TTC549 (cell line): ENCODE results near the gene FGF12.

Source experiments
- FAIRE-seq: peaks from 2 replicates; lab custom pipeline; 2012; peaks lifted over from hg19 to GRCh38; lab: Jason Lieb, UNC

Gene FGF12

DNA sequence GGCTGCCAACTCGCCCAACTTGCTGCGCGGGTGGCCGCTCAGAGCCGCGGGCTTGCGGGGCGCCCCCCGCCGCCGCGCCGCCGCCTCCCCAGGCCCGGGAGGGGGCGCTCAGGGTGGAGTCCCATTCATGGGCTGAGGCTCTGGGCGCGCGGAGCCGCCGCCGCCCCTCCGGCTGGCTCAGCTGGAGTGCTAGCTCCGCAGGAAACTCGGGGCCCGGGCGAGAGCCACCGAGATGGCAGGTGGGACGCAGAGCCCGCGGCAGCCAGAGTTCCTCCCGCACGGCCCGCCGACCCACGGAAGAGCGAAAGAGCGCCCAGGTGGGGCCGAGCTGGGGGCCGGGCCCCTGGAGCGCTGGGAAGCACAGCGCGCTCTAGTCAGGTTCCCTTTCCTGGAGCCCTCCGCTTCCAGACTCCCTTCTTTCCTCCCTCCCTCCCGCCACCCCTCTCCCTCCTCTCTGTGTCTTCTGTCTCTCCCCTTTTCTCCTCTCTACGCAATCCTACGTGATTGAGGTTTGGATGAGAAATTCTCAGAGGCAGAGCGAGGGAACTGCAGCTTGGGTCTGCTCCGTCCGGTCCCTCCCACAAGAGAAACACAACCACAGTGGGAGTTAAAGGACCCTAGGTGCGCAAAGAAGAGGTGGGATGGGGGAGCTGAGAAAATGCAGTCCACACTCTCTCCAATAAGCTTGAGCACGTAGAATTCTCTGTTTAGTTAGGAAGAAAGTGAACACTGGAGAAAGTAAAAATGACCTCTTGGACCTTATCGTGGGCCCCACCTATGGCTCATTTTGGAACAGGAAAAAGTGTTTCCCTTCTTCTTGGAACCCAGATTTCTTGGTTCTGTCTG lies 317.3 kb downstream of the FGF12 start:
- FAIRE-seq, result no peak

DNA sequence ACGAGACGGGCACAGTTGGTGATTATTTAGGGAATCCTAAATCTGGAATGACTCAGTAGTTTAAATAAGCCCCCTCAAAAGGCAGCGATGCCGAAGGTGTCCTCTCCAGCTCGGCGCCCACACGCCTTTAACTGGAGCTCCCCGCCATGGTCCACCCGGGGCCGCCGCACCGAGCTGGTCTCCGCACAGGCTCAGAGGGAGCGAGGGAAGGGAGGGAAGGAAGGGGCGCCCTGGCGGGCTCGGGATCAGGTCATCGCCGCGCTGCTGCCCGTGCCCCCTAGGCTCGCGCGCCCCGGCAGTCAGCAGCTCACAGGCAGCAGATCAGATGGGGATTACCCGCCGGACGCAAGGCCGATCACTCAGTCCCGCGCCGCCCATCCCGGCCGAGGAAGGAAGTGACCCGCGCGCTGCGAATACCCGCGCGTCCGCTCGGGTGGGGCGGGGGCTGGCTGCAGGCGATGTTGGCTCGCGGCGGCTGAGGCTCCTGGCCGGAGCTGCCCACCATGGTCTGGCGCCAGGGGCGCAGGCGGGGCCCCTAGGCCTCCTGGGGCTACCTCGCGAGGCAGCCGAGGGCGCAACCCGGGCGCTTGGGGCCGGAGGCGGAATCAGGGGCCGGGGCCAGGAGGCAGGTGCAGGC lies 318.0 kb downstream of the FGF12 start:
- FAIRE-seq, result no peak

DNA sequence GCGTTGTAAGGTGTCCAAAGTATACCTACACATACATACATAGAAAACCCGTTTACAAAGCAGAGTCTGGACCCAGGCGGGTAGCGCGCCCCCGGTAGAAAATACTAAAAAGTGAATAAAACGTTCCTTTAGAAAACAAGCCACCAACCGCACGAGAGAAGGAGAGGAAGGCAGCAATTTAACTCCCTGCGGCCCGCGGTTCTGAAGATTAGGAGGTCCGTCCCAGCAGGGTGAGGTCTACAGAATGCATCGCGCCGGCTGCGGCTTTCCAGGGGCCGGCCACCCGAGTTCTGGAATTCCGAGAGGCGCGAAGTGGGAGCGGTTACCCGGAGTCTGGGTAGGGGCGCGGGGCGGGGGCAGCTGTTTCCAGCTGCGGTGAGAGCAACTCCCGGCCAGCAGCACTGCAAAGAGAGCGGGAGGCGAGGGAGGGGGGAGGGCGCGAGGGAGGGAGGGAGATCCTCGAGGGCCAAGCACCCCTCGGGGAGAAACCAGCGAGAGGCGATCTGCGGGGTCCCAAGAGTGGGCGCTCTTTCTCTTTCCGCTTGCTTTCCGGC lies 318.6 kb downstream of the FGF12 start:
- FAIRE-seq, result no peak

DNA sequence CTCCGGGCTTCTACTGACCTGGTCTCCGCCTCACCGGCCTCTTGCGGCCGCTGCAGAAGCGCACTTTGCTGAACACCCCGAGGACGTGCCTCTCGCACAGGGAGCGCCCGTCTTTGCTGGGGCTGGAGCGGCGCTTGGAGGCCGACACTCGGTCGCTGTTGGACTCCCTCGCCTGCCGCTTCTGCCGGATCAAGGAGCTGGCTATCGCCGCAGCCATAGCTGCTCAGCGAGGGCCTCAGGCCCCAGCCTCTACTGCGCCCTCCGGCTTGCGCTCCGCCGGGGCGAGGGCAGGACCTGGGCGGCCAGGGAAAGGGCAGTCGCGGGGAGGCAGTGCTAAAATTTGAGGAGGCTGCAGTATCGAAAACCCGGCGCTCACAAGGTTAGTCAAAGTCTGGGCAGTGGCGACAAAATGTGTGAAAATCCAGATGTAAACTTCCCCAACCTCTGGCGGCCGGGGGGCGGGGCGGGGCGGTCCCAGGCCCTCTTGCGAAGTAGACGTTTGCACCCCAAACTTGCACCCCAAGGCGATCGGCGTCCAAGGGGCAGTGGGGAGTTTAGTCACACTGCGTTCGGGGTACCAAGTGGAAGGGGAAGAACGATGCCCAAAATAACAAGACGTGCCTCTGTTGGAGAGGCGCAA lies 319.2 kb downstream of the FGF12 start:
- no peak for FAIRE-seq

DNA sequence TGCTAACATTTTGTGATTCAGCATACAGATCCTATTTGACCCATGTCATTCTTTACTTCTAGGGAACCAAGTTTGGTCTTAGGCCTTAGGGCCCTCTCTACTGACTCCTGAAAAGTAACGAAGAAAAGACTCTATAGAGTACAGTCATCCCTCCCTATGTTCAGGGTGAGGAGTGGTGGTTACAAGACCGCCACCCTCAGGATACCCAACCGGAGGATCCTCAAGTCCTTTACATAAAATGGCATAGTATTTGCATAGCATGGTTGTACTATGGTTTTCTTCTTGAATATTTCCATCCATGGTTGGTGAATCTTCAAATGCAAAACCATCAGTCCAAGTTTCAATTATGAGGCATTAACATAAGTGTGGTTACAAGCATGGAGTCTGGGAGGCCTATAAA lies 327.6 kb downstream of the FGF12 start:
- no peak for FAIRE-seq

DNA sequence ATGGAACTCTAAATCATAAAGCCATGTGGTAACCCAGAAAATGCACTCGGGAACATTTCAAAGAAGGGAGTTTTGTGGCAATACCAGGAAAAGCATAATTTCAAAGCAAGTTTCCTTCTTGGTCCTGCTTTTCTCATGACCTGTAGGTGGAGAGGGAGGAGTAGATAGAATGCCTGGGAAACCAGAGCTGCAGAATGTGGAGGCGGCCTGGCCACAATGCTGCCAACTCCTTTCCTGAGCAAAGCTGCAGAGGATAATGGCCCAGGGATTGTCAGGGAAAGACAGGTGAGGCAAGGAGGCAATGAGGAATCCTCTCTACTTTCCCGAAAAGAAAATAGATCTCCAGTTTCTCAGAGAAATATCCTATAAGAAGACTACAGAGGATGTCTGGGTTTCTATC lies 330.3 kb downstream of the FGF12 start:
- no peak for FAIRE-seq

DNA sequence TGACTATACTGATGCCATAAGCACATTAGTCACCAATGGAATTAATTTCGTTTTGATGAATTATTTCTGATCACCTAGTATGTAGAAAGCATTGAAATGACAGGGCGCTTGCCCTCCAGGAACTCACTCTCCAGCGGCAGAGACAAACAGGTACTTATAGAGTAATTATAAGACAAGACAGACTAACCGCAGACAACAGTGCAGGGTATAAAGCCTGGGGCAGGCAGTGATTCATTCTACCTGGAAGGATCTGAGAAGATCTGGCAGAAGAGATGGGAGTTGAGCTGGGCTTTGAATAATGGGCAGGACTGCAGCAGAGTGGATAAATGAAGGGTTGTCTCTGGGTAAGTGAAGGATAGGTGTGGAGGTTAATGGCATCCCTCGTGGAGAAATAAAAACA lies 331.8 kb downstream of the FGF12 start:
- no peak for FAIRE-seq

DNA sequence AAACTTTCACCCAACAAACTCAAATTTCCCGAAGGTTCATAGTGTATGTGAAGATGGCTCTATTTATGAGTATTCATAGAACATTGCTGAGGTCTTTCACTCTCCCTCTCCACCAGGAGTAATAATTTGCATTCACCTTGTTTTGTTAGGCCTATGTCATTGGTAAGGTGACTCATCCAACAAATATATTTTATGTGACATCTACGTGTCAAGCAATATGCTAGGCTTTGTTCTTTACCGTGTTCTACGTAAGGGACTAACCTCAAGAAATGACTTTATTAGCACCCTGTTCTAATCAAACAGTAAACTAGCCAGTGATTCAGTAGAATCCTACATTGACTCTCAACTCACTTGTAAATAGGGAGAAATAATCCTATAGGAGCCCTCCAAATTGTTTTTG lies 334.4 kb downstream of the FGF12 start:
- no peak for FAIRE-seq

DNA sequence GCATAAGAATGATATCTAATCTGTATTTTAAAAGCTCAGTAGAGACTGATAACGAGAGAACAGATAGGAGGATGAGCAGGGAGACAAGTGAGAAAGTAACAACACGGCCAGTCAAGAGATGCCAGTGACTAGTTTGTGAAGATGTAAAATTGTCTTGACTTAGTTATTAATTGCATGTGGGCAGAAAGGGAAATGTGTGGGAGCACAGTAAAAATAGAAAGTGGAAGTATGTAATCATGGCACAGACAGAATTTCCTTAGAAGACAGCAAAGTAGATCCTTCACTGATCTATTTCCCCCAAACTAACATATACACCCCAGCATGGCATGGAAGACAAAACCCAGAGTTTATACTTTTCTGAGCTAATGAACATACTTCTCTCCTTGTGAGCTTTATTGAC lies 344.5 kb downstream of the FGF12 start:
- no peak for FAIRE-seq

DNA sequence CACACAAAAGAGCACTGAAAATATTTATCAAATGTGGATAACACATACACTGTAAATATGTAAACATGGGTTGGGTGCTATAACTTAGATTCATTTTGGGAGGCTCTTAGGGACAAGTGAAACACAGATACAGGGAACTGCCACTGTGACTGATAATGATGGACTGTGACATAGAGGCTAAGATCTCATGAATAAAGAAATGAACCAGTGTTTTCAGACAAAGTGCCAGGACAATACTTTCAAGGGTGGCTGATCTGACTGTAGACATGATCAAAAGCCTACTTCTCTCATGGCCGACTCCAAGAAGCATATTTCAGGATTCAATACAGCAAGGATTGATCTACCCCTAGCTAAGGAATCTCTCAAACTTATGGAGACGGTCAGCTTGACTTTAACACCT lies 353.8 kb downstream of the FGF12 start:
- no peak for FAIRE-seq

DNA sequence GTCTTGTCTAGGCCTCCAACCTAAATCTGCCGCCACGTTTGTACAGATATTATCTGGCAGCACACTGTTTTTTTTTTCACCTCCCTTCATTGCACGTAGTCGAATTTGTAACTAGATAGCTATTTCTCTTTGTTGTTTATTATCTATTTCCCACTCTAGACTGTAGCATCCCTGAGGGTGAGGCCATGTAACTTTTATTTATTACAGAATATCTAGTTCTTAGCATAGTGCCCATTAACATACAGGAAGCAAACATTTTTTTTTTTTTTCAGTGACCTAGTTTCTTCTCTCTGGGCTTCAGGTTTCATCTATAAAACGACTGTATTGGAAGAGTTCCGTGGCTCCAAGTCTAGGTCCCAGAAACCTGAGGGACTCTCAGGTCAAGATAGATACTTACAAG lies 354.3 kb downstream of the FGF12 start:
- no peak for FAIRE-seq

DNA sequence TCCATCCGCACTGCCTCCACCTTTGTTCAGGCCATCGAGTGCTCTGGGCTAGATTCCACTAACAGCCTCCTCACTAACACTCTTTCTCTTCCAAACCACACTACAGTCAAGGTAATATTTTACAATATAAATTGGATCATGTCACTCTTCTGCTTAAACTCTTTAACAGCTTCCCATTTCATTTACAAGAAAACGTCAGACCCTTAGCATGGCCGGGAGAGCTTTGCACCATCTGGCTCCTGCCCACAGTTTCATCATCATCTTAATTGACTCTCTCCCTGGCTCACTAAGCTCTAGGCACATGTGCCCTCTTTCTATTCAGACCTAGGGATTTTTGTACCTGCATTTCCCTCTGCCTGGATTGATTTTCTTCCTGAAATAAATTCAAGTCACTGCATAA lies 354.7 kb downstream of the FGF12 start:
- no peak for FAIRE-seq

DNA sequence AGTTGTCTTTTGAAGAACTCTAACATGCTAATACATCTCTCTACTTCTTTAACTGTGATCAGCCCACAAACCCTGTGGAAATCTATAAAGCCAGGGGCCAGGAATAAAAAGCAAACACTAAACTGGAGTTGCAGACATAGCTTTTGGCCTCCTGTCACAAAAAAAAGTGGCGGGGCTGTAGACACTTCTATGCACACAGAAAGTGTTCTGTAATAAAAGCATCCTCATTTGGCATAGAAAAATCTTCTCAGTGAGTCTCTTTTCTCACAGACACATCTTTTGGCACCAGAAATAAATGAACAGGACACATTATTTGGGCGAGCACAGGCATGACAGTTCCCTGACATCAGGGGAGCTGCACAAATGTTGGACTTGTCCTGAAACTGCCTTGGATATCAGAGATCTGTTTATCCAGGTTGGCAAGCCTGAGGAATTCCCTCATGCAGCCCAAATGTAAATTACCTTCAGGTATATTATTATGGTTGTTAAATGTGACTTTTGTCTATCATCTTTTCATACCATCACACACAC lies 355.4 kb downstream of the FGF12 start:
- FAIRE-seq, result no peak

DNA sequence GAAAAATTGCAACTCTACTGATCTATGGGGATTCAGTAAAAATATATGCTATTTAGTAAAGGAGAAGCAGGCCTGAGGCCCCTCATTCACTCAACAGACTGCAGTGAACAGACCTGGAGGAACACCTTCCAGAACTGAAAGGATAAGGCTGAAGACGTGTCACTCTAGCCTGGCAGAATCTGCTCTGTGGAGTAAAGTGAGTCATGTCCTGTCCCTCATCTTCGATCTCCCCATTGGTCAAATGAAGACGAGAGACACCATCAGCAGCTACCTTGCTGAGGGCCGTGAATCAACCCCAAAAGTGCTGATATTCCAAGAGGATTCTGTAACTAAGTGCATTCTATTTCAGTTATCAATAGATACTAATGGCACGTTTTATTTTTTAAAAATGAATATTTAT lies 359.7 kb downstream of the FGF12 start:
- FAIRE-seq, result no peak

DNA sequence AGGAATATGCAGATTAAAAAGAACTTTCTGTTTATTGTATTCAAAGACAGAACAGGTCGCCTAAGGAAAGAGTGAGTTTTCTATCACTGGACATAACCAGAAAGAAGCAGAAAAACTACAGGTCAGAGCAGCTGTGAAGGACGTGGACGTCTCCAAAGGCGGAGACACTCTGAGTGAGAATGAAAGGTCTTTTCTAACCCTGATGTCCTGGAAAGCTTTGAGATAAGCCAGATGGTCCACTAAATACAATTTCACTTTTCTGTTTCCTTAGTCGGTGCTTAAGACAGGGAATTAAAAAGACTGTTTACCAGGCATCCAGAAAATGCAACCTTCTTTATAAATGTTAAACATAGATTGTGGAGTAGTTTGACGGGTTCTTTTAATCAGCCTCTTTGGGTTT lies 360.4 kb downstream of the FGF12 start:
- FAIRE-seq, result no peak

DNA sequence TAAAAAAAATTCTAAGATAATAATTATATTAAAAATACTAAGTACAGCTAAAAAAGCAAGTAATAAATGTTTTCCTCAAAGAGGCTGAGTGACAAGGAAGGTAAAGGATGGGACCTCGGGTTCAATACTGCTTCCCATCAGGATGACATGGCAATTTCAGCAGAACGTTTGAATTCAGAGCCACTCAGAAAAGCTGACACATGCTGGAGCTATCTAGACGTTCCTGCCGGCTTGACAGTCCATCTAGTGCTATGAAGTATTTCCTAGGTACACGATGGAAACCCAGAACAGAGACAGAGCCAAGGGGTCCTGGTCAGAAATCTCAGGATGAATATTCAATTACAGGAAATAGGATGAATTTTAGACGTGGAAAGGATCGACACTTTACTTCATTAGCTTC lies 361.8 kb downstream of the FGF12 start:
- FAIRE-seq, result no peak

DNA sequence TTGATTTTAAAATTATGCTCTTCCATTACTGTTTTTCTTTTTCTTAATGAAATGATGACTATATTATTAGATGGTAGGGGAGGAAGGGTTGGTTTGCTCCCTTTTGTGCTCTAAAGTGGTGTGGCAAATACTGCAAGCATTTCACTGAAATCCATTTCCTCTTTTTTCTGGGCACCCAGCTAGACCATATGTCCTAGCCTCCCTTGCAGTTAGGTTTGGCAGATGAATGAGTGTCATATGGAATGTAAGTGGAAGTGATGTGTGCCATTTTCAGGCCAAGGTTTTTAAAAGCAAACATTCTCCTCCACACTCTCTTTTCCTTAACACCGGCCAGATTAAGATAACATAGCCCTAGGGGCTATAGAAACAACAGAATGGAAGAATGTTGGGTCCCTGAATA lies 363.0 kb downstream of the FGF12 start:
- FAIRE-seq, result no peak

DNA sequence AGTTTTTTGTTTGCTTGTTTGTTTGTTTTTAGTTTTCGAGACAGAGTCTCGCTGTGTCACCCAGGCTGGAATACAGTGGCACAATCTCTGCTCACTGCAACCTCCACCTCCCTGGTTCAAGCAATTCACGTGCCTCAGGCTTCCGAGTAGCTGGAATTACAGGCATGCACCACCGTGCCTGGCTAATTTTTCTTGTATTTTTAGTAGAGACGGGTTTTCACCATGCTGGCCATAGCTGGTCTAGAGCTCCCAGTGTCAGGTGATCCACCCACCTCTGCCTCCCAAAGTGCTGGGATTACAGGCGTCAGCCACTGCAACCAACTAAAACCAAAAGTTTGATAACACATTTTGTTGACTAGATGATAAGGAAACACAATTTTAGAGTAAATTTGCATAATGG lies 372.7 kb downstream of the FGF12 start:
- no peak for FAIRE-seq

DNA sequence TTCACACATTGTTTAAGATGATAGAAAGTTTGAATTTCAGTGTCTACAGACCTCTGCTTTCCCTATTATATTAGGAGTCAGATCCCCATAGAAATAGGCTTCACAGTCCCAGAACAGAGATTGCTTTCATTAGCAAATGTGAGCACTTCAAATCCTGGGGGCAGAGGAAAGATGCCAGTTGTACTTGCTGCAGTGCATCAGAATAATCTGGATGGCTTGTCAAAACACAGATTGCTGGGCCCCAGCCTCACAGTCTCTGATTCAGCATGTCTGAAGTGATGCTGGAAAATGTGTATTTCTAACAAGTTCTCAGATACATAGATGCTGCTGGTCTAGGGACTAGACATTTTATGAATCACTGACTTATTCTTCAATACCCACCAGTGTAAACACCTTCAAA lies 375.2 kb downstream of the FGF12 start:
- no peak for FAIRE-seq

DNA sequence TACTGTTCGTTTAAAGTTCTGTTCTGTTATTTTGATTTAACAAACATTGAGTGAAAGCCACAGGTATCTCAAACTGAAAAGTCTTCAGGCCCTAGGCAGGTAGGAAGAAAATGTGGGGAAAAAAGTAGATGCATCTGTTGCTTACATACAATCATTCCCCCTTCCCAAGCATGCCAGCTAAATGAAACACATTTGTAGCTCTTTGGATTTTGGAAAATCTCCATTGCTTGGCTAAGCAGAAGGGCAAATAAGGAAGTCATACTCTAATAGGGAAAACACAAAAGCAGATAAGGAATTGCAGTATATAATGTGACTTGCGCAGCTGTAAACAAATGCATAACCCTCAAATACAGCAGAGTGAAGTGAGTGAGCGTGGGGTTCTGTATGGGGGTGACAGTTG lies 375.9 kb downstream of the FGF12 start:
- no peak for FAIRE-seq

DNA sequence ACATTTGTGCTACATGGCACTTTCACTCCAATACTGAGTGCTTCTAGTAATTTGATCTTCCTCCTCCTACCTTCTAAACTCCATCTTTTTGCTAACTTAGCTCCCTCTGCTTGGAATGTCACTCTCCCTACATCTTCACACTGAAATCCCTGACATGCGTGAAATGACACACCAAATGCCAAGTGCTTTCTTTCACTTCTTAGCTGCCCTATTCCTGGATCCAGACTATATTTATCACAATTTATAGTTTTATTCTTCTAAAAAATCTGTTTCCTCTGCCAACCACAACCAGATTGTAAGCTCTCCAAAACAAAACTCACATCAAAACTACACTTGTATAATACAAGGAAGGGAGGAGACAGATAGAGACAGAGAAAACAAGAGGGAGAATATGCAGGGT lies 387.3 kb downstream of the FGF12 start:
- no peak for FAIRE-seq

DNA sequence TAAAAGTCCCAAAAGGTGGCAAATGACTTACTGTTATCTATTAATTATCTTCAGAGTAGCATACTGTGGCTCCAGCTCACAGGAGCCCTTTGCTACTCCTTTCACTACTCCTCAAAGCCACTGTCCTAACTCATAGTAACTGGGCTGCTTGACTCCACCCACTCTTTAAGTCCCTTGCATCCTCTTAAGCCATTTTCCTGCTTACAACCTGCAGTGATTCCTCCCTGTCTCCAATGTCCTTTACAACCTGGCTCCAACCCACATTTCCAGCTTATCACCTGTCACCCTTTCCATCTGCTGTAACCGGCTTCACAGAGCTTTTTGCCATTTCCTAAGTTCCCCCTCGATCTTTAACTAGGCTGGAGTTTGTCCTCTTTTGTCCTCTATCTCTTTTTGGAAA lies 388.1 kb downstream of the FGF12 start:
- FAIRE-seq, result no peak

DNA sequence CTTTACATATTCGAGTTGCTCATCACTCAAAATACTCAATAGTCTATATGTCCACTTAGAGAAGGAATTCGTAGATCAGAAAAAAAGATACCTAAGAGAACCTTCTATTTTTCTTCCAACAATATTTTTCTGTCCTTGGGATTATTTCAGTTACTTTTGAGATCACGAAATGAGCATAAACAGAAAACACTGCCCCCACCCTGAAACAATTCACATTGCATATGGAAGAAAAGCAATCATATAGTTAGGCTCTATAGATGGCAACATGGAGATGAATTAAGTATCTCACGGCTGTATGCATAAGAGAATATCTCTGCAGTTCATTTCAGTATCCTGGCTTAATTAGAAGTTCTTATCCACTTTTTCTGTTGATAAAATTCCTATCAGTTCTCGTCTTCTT lies 391.1 kb downstream of the FGF12 start:
- FAIRE-seq, result no peak
